Measurements from ENCODE around the gene OR6T1. TPM values are rescaled to one million over a fixed set of nuclear protein-coding genes. Genes with fewer than 3 reads are reported as not detected.

Gene OR6T1
- total RNA-seq, 1 donor from 2014 or later, result not detected

DNA sequence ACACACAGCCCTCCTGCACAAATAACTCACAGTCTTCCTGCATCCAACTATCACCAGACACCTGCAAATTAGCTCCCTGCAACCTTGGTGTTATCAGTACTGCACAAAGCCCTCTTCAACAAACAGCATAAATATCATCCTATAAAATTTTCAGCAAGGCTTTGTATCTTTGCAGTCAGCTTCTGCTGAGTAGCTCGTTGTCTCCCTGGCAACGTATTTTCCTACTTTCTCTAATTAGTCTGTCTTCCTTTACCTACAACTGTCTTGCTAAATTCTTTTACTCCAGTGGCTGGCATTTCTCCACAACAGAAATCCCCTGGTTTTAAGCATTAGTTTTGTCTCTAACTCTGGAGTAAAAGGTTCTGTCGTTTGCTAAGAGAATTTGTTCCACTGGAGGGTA, 37.8 kb downstream of the OR6T1 start:
- TF ChIP-seq CTCF (IDR thresholded peaks at IDR 0.05; ENCODE audit: insufficient read depth, low read length, poor library complexity, severe bottlenecking), result no peak
- no peaks in the 10 kb centered on the region for H3K36me3 ChIP-seq (ENCODE audit: control insufficient read depth, insufficient read depth, low read length)

GRCh38 chr11:123904932-123905331, 38.7 kb downstream of the OR6T1 start:
- TF ChIP-seq CTCF (IDR thresholded peaks at IDR 0.05; ENCODE audit: insufficient read depth, low read length, poor library complexity, severe bottlenecking), result no peak
- DNase-seq (ENCODE audit: low read depth), result no peak
- Histone ChIP-seq H3K4me3 (ENCODE audit: low read depth, low read length) (no peak overlapping the region), H3K27me3 (ENCODE audit: control insufficient read depth, insufficient read depth, low read length) (no peaks in the 10 kb centered on the region), H3K36me3 (ENCODE audit: control insufficient read depth, insufficient read depth, low read length) (no peaks in the 10 kb centered on the region)

More for the DNA sequence above, 37.8 kb downstream of the OR6T1 start:
- Histone ChIP-seq H3K4me3 (ENCODE audit: low read depth, low read length) (no peak overlapping the region), H3K27me3 (ENCODE audit: control insufficient read depth, insufficient read depth, low read length) (no peaks in the 10 kb centered on the region)
- no peak for DNase-seq (ENCODE audit: low read depth)

- no peak for DNase-seq (ENCODE audit: low read depth)
- no peak for TF ChIP-seq CTCF (IDR thresholded peaks at IDR 0.05; ENCODE audit: insufficient read depth, low read length, poor library complexity, severe bottlenecking)
- Histone ChIP-seq H3K27me3 (ENCODE audit: control insufficient read depth, insufficient read depth, low read length) (no peaks in the 10 kb centered on the region), H3K36me3 (ENCODE audit: control insufficient read depth, insufficient read depth, low read length) (no peaks in the 10 kb centered on the region), H3K4me3 (ENCODE audit: low read depth, low read length) (no peak overlapping the region)
These were observed 39.7 kb downstream of the OR6T1 start for GRCh38 chr11:123903932-123904331.

GRCh38 chr11:123901867-123902266, 41.8 kb downstream of the OR6T1 start, which contains the start of gene OR8D4:
TSS of gene OR8D4 (plus strand) at chr11:123902167. CDS start at chr11:123906432, 4,265 bp downstream.
- no peaks in the 10 kb centered on the region for H3K27me3 ChIP-seq (ENCODE audit: control insufficient read depth, insufficient read depth, low read length)

DNA sequence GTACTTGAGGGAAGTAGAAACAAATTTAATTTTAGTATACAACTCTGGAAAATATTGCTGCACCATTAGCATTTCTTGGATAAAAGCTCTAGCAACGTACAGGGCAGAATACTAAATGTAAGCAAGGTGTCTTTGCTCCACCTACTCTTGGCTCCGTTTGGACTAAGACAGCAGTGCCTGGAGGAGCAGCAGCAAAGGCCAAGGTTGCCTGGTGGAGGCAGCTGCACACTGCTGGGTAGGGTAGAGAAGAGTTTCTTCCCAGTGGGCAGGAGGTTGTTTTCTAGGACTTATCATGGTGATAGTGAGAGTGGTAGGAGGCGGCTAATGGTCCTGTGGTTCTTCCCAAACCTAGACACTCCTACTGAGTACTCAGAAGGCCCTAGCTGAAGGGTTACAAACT, 43.8 kb downstream of the OR6T1 start:
- H3K27me3 ChIP-seq (ENCODE audit: control insufficient read depth, insufficient read depth, low read length), result no peaks in the 10 kb centered on the region

More at GRCh38 chr11:123901867-123902266, 41.8 kb downstream of the OR6T1 start, which contains the start of gene OR8D4:
- H3K4me3 ChIP-seq (ENCODE audit: low read depth, low read length), result no peak within 1 kb of the TSS
- no peak for DNase-seq (ENCODE audit: low read depth)
- TF ChIP-seq CTCF (IDR thresholded peaks at IDR 0.05; ENCODE audit: insufficient read depth, low read length, poor library complexity, severe bottlenecking), result no peak
- no peaks in the 10 kb centered on the region for H3K36me3 ChIP-seq (ENCODE audit: control insufficient read depth, insufficient read depth, low read length)

More for the DNA sequence above, 43.8 kb downstream of the OR6T1 start:
- no peak for TF ChIP-seq CTCF (IDR thresholded peaks at IDR 0.05; ENCODE audit: insufficient read depth, low read length, poor library complexity, severe bottlenecking)
- Histone ChIP-seq H3K36me3 (ENCODE audit: control insufficient read depth, insufficient read depth, low read length) (no peaks in the 10 kb centered on the region), H3K4me3 (ENCODE audit: low read depth, low read length) (no peak overlapping the region)
- DNase-seq (ENCODE audit: low read depth), result no peak

Other genes with a start within 250 kb of the OR6T1 start
- 10.5 and 20.1 TPM in 2 replicates for gene ZNF202, start 202.2 kb downstream of the OR6T1 start, total RNA-seq
- not detected in 2 replicates for gene OR6X1, start 189.3 kb downstream of the OR6T1 start, total RNA-seq
- gene OR6M1, start 137.5 kb downstream of the OR6T1 start, total RNA-seq, result not detected in 2 replicates
- gene TMEM225, start 58.2 kb downstream of the OR6T1 start, total RNA-seq, result not detected in 2 replicates
- not detected in 2 replicates for gene OR8D4, start 41.7 kb downstream of the OR6T1 start, total RNA-seq
- not detected in 2 replicates for gene OR4D5, start 4.2 kb downstream of the OR6T1 start, total RNA-seq
- not detected in 2 replicates for gene OR10S1, start 33.9 kb upstream of the OR6T1 start, total RNA-seq
- not detected in 2 replicates for gene OR10G6, start 51.3 kb upstream of the OR6T1 start, total RNA-seq
- not detected in 2 replicates for gene OR10G4, start 69.2 kb upstream of the OR6T1 start, total RNA-seq
- gene OR10G9, start 79.2 kb upstream of the OR6T1 start, total RNA-seq, result not detected in 2 replicates
- gene OR10G8, start 83.0 kb upstream of the OR6T1 start, total RNA-seq, result not detected in 2 replicates
- not detected in 2 replicates for gene OR10G7, start 97.5 kb upstream of the OR6T1 start, total RNA-seq
- gene VWA5A, start 171.6 kb upstream of the OR6T1 start, total RNA-seq, result 26.6 and 33.4 TPM in 2 replicates
- not detected in 2 replicates for gene OR10D3, start 239.5 kb upstream of the OR6T1 start, total RNA-seq